Endothelial cell (in vitro differentiated cells): ENCODE measurements around the gene NID2. TPM values are rescaled to one million over a fixed set of nuclear protein-coding genes. Genes with fewer than 3 reads are reported as not detected.

Experiments
- DNase-seq: peaks from one replicate; pipeline ENCODE4 v3.0.0; 2021; ENCODE audit warnings: low spot score
- H3K27ac Mint-ChIP-seq: one replicate; pipeline ENCODE4 v1.8.0; 2021; ENCODE audit warnings: mixed read lengths, inconsistent platforms; ENCODE audit not compliant: unreplicated experiment
- H3K27me3 Mint-ChIP-seq: one replicate; pipeline ENCODE4 v1.8.0; 2021; ENCODE audit warnings: mild to moderate bottlenecking, moderate library complexity, mixed read lengths, inconsistent platforms; ENCODE audit not compliant: unreplicated experiment
- H3K36me3 Mint-ChIP-seq: one replicate; pipeline ENCODE4 v1.8.0; 2021; ENCODE audit warnings: mild to moderate bottlenecking, low read depth, mixed read lengths, inconsistent platforms; ENCODE audit not compliant: unreplicated experiment
- H3K4me1 Mint-ChIP-seq: one replicate; pipeline ENCODE4 v1.8.0; 2021; ENCODE audit warnings: mild to moderate bottlenecking, mixed read lengths, inconsistent platforms; ENCODE audit not compliant: unreplicated experiment
- H3K4me3 Mint-ChIP-seq: one replicate; pipeline ENCODE4 v1.8.0; 2021; ENCODE audit warnings: mild to moderate bottlenecking, mixed read lengths, inconsistent platforms; ENCODE audit not compliant: unreplicated experiment
- H3K9me3 Mint-ChIP-seq: one replicate; pipeline ENCODE4 v1.8.0; 2021; ENCODE audit warnings: mixed read lengths, inconsistent platforms; ENCODE audit not compliant: unreplicated experiment
- total RNA-seq: library from RNA; stranded (reverse); fragmentation: NEBNext Ultra II Directional; extraction: Animal tissue kit (Norgen Biotek cat#: 25700); gene quantifications from one replicate; pipeline ENCODE4 v1.2.1, GENCODE V29; 2021; ENCODE audit not compliant: unreplicated experiment
- TF ChIP-seq, protein P1 (sequence below): fragments of 200-600 bp; sonication (generic); IDR thresholded peaks from one replicate; pipeline ENCODE4 v1.5.0; 2021; ENCODE audit warnings: antibody characterized with exemption; ENCODE audit not compliant: unreplicated experiment

Gene NID2
- total RNA-seq, 1 donor from 2014 or later = 80.8 TPM

DNA sequence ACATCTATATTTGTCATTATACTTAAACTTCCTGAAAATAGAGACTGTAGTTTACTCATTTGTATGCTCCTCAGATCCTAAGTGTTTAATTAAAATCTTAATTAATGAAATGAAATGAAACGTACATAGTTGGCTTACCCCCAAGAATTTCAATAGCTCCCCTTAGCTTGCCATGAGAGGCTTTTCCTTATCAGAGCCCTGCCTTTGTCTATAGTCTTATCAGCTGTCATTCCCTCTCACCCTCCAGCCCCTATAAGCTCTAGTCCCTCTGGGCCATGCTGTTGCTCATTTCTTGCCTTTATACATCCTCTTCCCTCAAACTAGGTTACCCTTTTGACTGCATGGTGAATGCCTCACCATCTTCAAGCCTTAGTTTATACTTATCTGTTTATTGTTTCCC lies 80.6 kb downstream of the NID2 start:
- Mint-ChIP-seq H3K27ac (no peak overlapping the region), H3K4me3 (peak overlapping the region; percentile 96), H3K9me3 (no peaks in the 10 kb centered on the region), H3K4me1 (peaks cover 13% of the 10 kb centered on the region), H3K27me3 (no peaks in the 10 kb centered on the region), H3K36me3 (no peaks in the 10 kb centered on the region)
- TF ChIP-seq, protein P1, sequence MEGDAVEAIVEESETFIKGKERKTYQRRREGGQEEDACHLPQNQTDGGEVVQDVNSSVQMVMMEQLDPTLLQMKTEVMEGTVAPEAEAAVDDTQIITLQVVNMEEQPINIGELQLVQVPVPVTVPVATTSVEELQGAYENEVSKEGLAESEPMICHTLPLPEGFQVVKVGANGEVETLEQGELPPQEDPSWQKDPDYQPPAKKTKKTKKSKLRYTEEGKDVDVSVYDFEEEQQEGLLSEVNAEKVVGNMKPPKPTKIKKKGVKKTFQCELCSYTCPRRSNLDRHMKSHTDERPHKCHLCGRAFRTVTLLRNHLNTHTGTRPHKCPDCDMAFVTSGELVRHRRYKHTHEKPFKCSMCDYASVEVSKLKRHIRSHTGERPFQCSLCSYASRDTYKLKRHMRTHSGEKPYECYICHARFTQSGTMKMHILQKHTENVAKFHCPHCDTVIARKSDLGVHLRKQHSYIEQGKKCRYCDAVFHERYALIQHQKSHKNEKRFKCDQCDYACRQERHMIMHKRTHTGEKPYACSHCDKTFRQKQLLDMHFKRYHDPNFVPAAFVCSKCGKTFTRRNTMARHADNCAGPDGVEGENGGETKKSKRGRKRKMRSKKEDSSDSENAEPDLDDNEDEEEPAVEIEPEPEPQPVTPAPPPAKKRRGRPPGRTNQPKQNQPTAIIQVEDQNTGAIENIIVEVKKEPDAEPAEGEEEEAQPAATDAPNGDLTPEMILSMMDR = no peak
- DNase-seq = no peak

- DNase-seq = no peak
- Mint-ChIP-seq H3K36me3 (no peaks in the 10 kb centered on the region), H3K27me3 (no peaks in the 10 kb centered on the region), H3K4me3 (no peak overlapping the region), H3K27ac (no peak overlapping the region), H3K9me3 (no peaks in the 10 kb centered on the region), H3K4me1 (no peaks in the 10 kb centered on the region)
- TF ChIP-seq, protein P1 = no peak
Measured at GRCh38 chr14:51981218-51981854, 87.5 kb downstream of the NID2 start.

DNA sequence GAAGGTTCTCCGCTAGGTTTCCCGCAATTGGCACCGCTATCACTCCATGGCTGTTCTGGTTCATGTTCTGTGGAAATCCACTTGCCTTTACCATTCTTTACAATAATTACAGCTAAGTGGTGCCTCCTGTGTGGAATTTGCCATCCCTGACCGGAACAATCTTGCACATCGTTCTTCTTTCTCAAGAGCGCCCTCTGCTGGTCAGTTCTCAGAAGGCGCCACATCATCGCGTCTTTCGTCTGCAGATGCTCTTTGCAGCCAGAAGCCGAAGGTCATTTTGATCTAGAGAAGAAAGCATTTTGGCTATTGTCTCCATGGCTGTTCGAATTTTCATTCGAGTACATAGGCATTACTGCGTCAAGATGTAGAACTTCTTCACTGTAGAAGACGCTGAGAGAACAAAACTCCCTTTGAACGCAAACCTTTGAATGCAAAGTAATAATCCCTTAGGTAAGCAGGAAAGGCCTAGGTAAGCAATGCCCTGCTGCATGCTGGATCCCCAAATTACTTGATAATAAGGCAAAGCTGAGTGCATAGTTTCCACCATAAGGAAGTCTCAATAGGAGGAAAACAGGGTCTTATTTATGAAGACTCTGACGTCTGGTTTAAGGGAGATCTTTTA lies 89.7 kb downstream of the NID2 start:
- Mint-ChIP-seq H3K4me3 (no peak overlapping the region), H3K4me1 (peaks cover 16% of the 10 kb centered on the region), H3K9me3 (no peaks in the 10 kb centered on the region), H3K36me3 (no peaks in the 10 kb centered on the region), H3K27ac (no peak overlapping the region), H3K27me3 (no peaks in the 10 kb centered on the region)
- TF ChIP-seq, protein P1 = peak; percentile 94
- peak; percentile 88 for DNase-seq

DNA sequence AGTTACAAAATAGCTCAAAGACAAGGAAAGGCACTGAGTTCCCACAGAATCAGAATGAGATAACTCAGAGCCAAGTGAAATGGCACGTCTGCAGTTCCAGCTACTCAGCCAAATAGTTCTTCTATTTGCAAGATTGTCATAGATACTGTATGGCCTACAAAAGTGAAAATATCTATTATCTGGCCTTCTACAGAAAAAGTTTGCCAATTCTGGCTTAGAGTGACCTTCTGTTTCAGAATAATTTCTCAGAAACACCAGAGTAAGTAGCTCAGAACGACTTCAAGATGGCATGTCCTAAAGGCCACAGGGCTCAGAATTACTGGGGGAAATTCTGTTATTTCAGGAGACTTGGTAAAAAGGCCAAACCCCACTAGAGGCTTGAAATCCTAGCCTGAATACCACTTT lies 90.2 kb downstream of the NID2 start:
- Mint-ChIP-seq H3K27me3 (no peaks in the 10 kb centered on the region), H3K36me3 (no peaks in the 10 kb centered on the region), H3K27ac (no peak overlapping the region), H3K4me1 (peaks cover 20% of the 10 kb centered on the region), H3K4me3 (no peak overlapping the region), H3K9me3 (no peaks in the 10 kb centered on the region)
- DNase-seq = no peak
- TF ChIP-seq, protein P1 = no peak

DNA sequence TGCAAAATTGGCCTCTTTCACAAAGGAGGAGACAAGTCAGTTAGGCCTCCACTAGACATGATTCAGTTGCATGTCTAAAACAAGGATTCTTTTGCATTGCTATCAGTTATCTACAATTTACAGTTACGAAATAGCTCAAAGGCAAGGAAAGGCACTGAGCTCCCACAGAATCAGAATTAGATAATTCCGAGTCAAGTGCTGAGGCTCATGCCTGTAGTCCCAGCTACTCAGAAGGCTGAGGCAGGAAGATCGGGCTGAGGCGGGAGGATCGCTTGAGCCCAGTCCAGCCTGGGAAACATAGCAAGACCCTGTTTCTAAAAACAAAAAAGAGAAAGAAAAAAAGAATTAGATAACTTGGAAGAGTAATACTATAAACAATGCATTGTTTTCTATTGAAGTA lies 91.8 kb downstream of the NID2 start:
- TF ChIP-seq, protein P1 = no peak
- Mint-ChIP-seq H3K27me3 (no peaks in the 10 kb centered on the region), H3K4me3 (no peak overlapping the region), H3K4me1 (peaks cover 20% of the 10 kb centered on the region), H3K36me3 (no peaks in the 10 kb centered on the region), H3K9me3 (no peaks in the 10 kb centered on the region), H3K27ac (no peak overlapping the region)
- DNase-seq = no peak
